GM12872 (cell line): ENCODE data around the gene STIM2.

Source experiments
- TF ChIP-seq, protein P1 (sequence below): IDR thresholded peaks from 3 replicates; pipeline ENCODE4 v1.5.1; 2011; ENCODE audit warnings: low read depth, mild to moderate bottlenecking, low read length, moderate library complexity; ENCODE audit not compliant: insufficient read depth

The STIM2 gene

DNA sequence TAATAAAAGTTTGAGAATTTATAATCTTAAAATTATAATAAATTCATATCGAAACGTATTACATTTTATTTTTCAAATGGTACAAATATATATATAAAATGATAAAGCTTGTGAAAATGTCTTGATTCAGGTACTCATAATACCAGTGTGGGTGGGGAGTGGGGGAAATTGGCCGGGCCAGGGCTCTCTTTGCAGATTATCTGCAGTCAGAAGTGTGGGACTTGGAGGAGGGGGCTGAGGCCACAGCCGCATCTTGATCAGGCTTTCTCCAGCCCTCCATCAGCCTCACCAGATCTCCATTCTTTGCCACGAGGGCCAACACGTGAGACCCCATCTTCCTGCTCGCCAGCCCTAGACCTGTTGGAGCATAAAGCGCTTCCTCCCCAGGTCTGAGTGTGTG lies 86.7 kb downstream of the STIM2 start:
- TF ChIP-seq, protein P1, sequence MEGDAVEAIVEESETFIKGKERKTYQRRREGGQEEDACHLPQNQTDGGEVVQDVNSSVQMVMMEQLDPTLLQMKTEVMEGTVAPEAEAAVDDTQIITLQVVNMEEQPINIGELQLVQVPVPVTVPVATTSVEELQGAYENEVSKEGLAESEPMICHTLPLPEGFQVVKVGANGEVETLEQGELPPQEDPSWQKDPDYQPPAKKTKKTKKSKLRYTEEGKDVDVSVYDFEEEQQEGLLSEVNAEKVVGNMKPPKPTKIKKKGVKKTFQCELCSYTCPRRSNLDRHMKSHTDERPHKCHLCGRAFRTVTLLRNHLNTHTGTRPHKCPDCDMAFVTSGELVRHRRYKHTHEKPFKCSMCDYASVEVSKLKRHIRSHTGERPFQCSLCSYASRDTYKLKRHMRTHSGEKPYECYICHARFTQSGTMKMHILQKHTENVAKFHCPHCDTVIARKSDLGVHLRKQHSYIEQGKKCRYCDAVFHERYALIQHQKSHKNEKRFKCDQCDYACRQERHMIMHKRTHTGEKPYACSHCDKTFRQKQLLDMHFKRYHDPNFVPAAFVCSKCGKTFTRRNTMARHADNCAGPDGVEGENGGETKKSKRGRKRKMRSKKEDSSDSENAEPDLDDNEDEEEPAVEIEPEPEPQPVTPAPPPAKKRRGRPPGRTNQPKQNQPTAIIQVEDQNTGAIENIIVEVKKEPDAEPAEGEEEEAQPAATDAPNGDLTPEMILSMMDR, result no peak

- TF ChIP-seq, protein P1, result no peak
Observed at GRCh38 chr4:26950446-26950845, 89.8 kb downstream of the STIM2 start.

DNA sequence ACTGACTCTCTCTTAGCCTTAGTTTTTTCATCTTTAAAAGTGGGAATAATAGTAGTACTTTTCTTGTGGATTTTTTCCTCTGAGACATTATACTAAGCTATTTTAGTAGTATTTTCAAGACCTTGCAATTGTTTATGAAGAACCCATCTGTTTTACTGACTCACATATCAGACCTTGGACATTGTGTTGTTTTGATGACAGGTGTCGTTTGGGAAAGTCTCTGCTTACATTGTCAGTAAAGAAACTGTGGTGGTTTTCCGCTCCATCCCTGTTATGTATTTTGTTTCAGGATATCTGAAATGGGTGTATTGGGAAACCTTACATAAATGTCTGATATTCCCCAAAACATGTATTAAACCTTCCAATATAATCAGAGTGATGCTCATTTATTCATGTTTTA lies 92.2 kb downstream of the STIM2 start:
- TF ChIP-seq, protein P1, result no peak

DNA sequence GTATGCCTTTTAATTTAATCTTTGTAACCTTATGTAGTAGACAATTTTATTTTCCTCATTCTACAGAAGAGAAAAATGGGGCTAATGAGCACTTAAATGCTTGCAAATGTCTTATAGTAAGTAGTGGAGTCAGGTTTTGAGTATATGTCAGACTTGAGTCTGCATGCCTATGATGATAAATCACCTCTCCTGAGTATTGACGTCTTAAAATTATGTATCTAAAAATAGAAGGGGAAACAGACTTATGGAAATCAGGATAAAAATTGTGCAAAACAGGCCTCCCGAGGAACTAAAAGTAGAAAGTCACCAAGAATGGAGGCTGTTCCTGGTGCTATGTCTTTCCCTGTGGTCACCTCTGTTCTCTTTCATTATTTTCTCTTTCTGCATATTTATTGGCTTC lies 92.7 kb downstream of the STIM2 start:
- TF ChIP-seq, protein P1, result no peak

- TF ChIP-seq, protein P1, result no peak
Observed at GRCh38 chr4:26953770-26954423, 93.3 kb downstream of the STIM2 start.

DNA sequence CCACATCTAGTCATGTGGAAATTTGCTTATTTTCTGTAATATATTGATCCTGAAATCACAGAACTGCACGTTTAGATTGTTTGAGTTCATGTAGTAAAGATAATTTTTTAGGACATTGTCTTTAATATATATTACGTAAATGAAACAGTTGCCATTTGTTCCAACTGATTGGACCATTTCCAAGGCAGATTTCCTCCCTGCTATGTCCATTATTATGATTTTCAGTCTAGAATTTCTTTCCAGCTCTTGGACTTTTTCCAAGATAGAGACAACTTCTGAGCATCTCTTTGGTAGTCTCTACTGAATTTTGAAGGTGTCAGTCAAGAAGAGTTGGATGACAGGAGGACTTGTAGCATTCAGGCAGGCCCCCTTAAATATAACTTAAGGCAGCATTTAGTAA lies 94.6 kb downstream of the STIM2 start:
- TF ChIP-seq, protein P1, result no peak

- TF ChIP-seq, protein P1, result no peak
Observed at GRCh38 chr4:26958925-26959653, 98.4 kb downstream of the STIM2 start.
